ENCODE data around the gene RAB3IL1.

DNA sequence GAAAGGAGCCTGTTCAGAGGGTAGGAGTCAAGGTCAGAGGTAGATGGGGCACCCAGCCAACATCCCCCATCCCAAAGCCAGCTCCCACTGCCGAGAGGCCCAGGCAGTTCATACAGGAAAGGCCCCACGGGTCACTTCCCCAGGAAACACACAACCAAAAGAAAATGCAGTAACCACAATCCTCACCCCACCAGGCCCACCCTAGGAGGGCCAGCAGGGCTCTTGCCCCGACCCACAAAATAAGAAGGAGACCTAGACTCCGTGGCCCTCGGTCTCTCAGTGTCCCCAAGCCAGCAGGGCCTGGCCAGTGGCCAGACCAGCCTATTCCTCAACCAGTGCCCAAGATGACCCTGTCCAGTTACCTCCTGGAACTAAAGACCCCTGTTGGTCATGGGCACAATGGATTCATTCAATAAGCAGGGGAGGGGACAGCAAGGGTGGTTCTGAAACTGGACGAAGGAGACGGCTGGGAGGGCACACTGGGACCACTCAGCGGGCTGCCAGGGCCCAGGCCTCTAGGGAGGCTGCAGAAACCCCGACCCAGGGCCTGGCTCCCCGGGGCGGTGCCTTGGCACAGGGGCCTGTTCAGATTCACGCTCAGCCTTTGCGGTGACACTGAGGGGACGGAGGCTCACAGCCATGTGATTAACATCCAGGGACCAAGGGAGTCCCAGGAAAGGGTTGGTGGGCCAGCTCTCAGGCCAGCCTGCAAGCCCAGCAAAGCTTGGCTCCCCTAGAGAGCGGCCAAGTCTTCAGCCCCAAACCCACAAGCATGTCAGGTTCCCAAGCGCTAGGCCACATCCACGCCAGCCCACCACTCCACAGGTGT is 5.5 kb downstream of the RAB3IL1 start:
- TF ChIP-seq POLR2AphosphoS5 (IDR thresholded peaks at IDR 0.05) (no peak), POLR2A (IDR thresholded peaks at IDR 0.05) (no peak)
- TF ChIP-seq, protein P1, sequence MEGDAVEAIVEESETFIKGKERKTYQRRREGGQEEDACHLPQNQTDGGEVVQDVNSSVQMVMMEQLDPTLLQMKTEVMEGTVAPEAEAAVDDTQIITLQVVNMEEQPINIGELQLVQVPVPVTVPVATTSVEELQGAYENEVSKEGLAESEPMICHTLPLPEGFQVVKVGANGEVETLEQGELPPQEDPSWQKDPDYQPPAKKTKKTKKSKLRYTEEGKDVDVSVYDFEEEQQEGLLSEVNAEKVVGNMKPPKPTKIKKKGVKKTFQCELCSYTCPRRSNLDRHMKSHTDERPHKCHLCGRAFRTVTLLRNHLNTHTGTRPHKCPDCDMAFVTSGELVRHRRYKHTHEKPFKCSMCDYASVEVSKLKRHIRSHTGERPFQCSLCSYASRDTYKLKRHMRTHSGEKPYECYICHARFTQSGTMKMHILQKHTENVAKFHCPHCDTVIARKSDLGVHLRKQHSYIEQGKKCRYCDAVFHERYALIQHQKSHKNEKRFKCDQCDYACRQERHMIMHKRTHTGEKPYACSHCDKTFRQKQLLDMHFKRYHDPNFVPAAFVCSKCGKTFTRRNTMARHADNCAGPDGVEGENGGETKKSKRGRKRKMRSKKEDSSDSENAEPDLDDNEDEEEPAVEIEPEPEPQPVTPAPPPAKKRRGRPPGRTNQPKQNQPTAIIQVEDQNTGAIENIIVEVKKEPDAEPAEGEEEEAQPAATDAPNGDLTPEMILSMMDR (IDR thresholded peaks at IDR 0.05) = no peak

Data from stomach (tissue), 4 donors.